Heart right ventricle (tissue), 16 donors: ENCODE measurements around the gene LDAH. TPM values are rescaled to one million over a fixed set of nuclear protein-coding genes. Genes with fewer than 3 reads are reported as not detected.

Experiments used
- ATAC-seq, 8 donors: fragments of 200-7000 bp; cut with Tn5 transposase; one replicate each; pipeline ENCODE4 v1.9.1; 2020; ENCODE audit warnings: mild to moderate bottlenecking in 8 of 8, moderate library complexity in 8 of 8, moderate number of reproducible peaks in 1 of 8
- DNase-seq, 2 donors: peaks; one replicate each; pipeline ENCODE4 v3.0.0-alpha.2; 2020
- H3K27ac ChIP-seq, 10 donors: fragments of 200-600 bp; sonication (generic) in 2 of 10; one replicate each; pipeline versions ENCODE4 v1.5.0 to v1.8.0; 2020 to 2022; ENCODE audit warnings: mild to moderate bottlenecking in 3 of 10
- H3K27me3 ChIP-seq, 7 donors: fragments of 200-600 bp; one replicate each; pipeline ENCODE4 v1.8.0; 2021 to 2022; ENCODE audit warnings: mild to moderate bottlenecking in 2 of 7
- H3K36me3 ChIP-seq, 9 donors: fragments of 200-600 bp; sonication (generic) in 1 of 9; one replicate each; pipeline versions ENCODE4 v1.5.0 to v1.8.0; 2020 to 2022; ENCODE audit warnings: mild to moderate bottlenecking in 2 of 9
- H3K4me1 ChIP-seq, 9 donors: fragments of 200-600 bp; sonication (generic) in 1 of 9; one replicate each; pipeline versions ENCODE4 v1.5.0 to v1.8.0; 2020 to 2022; ENCODE audit warnings: mild to moderate bottlenecking in 4 of 9
- H3K4me3 ChIP-seq, 10 donors: fragments of 200-600 bp; sonication (generic) in 2 of 10; one replicate each; pipeline versions ENCODE4 v1.5.0 to v1.8.0; 2020 to 2022; ENCODE audit warnings: mild to moderate bottlenecking in 7 of 10, moderate library complexity in 2 of 10
- H3K9me3 ChIP-seq, 11 donors: fragments of 200-600 bp in 10 of 11; sonication (generic) in 2 of 11; one replicate each; pipeline versions ENCODE4 v1.5.0 to v1.8.0; 2013 to 2022; ENCODE audit warnings: mild to moderate bottlenecking in 2 of 11, control low read depth in 1 of 11, moderate library complexity in 1 of 11
- WGBS, 2 donors: extraction: QIAGEN DNeasy Blood & Tissue Kit; methylation state at CpG; one replicate each; pipeline ENCODE4 v1.1.7; 2013; ENCODE audit warnings: inconsistent platforms in 1 of 2; 5-methylcytosine and 5-hydroxymethylcytosine counted together
- intact Hi-C, 10 donors: fragments of 100-400 bp; cut with DNase I; formaldehyde crosslinking; loops; one replicate each; pipeline versions ENCODE4 v1.11.1 to v1.14.2; 2022
- polyA plus RNA-seq, 2 donors: library from polyadenylated mRNA; stranded (reverse); fragments of 200-250 nt; gene quantifications; one replicate each; pipeline ENCODE4 v1.2.3, GENCODE V29; 2013
- total RNA-seq, 10 donors: library from RNA; stranded (reverse); fragmentation: NEBNext Ultra II Directional in 3 of 10; extraction: Animal tissue kit (Norgen Biotek cat#: 25700) in 3 of 10; gene quantifications; one replicate each; pipeline versions ENCODE4 v1.2.1 to v1.2.4, GENCODE V29; 2021 to 2023
- TF ChIP-seq, protein P1 (sequence below), 9 donors: fragments of 200-600 bp; sonication (generic) in 2 of 9; IDR thresholded peaks; one replicate each; pipeline versions ENCODE4 v1.5.0 to v1.8.0; 2021 to 2022; ENCODE audit warnings: antibody characterized with exemption in 9 of 9, mild to moderate bottlenecking in 5 of 9, moderate library complexity in 1 of 9
- donor health status: Arrhythmogenic right ventricular cardiomyopathy.
- donor health status: ischemic (EF 13 %, LVEDD 7.1; RV severe dilation, severe dysfunction).
- donor health status: healthy with polysubstance abuse.
- donor health status: DM: no; HTN: yes; CAD: no.
- donor health status: DM: no; HTN: no; CAD: no.
- donor health status: ischemic (EF 25% LVEDD 6.9; RV normal size, moderate dysfunction).
- donor health status: ischemic (EF 25% LVEDD 5.7; RV mildly dilated, moderate dysfunction).
- donor health status: healthy.
- donor health status: DM: yes; HTN: yes; CAD: no.
- donor health status: Ischemic cardiomyopathy.
- donor health status: ischemic (EF 35%, LVEDD 5.7; RV mildly dilated, moderate dysfunction).
- donor health status: nonischemic (EF 11% LVEDD 7.7; RV severe dilation, severe dysfunction).
- donor health status: DM: yes; HTN: yes; CAD: no.
- donor health status: PGD.
- donor health status: ischemic (EF 29% LVEDD 5.4; RV normal size, mild dysfunction).
- donor health status: nonischemic (EF 23%, LVEDD 6.1; RV moderate dilation, normal function).

Gene LDAH
- total and polyA plus RNA-seq, 12 donors, result 1.5 to 11.3 (median 5.4) TPM

DNA sequence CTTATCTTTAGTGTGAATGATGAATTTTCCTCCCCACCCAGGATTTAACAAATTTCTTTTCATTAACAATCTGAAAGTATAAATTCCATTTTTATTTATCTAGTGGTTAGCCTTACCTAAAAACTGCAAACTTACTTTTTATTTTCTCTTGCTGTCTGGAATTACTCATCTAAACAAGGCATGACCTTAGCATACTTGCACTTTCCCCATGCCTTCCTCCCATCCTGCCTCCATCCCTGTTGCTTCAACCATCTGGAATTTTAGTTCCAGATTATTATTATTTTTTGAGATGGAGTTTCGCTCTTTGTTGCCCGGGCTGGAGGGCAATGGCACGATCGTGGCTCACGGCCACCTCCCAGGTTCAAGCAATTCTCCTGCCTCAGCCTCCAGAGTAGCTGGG lies 120.3 kb downstream of the LDAH start:
- 96 to 97% methylated on average over 5 of the region's 5 CpGs for WGBS, 2 donors
- Histone ChIP-seq H3K4me1 (peaks cover 0 to 18% (median 8%) of the 10 kb centered on the region in 9 donors), H3K36me3 (peaks cover 0 to 12% (median 0%) of the 10 kb centered on the region in 9 donors), H3K27me3 (no peaks in the 10 kb centered on the region), H3K4me3 (no peak overlapping the region), H3K9me3 (no peaks in the 10 kb centered on the region), H3K27ac (no peak overlapping the region)
- ATAC-seq (no peak), DNase-seq (no peak)
- TF ChIP-seq, protein P1, sequence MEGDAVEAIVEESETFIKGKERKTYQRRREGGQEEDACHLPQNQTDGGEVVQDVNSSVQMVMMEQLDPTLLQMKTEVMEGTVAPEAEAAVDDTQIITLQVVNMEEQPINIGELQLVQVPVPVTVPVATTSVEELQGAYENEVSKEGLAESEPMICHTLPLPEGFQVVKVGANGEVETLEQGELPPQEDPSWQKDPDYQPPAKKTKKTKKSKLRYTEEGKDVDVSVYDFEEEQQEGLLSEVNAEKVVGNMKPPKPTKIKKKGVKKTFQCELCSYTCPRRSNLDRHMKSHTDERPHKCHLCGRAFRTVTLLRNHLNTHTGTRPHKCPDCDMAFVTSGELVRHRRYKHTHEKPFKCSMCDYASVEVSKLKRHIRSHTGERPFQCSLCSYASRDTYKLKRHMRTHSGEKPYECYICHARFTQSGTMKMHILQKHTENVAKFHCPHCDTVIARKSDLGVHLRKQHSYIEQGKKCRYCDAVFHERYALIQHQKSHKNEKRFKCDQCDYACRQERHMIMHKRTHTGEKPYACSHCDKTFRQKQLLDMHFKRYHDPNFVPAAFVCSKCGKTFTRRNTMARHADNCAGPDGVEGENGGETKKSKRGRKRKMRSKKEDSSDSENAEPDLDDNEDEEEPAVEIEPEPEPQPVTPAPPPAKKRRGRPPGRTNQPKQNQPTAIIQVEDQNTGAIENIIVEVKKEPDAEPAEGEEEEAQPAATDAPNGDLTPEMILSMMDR (IDR thresholded peaks at IDR 0.05), result no peak
- intact Hi-C loops, result no loop called here

DNA sequence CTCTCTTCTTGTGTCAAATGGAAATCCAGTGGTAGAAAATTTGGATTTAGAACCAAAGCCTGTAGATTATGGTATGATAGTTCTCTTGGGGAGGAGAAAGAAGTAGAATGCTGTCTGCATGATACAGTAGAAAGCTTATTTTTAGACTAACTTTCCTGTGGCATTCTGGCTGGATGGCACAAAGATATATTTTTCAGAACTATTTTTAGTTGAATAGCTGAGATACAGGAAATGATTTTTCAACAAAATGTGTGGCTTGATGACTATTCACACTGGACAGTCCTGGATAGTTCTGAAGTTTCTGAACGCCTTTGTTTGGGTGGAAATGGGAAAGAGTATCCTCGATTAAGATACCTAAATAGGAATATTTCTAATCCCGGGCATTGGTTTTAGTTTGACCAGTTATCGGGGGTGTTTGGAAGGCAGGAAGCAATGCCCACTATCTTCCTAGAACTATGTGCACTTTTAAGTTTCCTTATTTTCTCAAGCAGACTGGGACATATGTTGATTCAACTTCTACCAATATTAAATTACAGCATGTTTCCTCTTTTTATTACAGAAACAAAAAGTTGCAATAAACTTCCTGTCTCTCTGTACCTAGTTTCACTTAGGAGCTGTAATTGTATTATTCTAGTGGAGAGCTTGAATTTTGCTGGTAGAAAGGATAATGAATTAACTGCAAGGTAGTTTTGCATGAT lies 123.8 kb downstream of the LDAH start:
- Histone ChIP-seq H3K36me3 (peaks cover 0 to 12% (median 0%) of the 10 kb centered on the region in 9 donors), H3K27ac (peak overlapping the region in 5 of 10 donors; percentile 2 to 53 (median 42)), H3K4me3 (peak overlapping the region in 4 of 10 donors; percentile 10 to 27 (median 18)), H3K27me3 (no peaks in the 10 kb centered on the region), H3K9me3 (no peaks in the 10 kb centered on the region), H3K4me1 (peaks cover 0 to 18% (median 8%) of the 10 kb centered on the region in 9 donors)
- ATAC-seq (peak in 2 of 8 donors; percentile 13 to 29), DNase-seq (no peak)
- TF ChIP-seq, protein P1 (IDR thresholded peaks at IDR 0.05), result no peak
- intact Hi-C loops, result no loop called here
- 53 to 57% methylated on average over 4 of the region's 4 CpGs for WGBS, 2 donors

DNA sequence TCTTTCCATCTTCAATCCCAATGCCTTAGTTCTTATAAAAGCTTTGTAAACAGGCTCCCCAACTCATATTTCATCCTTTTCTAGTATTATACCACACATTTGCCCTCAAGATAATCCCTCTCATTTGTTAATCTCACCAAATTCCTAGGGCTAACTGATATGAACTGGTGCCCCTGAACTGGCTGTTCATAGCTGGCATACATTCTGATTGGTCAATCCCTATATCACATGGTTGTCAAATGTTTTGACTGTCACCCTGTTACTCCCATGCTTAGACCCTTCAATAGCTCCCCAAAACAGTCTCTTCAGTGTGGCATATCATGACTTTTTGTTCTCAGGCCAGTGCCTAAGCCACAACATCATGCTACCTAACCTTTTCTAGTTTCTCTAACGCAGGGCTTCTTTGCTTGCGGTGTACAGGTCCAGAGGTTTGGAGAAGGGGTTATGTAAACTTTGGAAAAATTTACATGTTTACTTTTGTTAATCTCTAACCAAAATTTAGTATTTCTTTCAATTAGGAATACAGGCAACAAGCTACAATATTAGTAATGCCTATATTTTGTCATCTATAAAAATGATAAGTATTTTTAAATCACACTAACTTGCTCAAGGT lies 125.5 kb downstream of the LDAH start:
- Histone ChIP-seq H3K4me3 (no peak overlapping the region), H3K27ac (no peak overlapping the region), H3K36me3 (peaks cover 0 to 24% (median 0%) of the 10 kb centered on the region in 9 donors), H3K9me3 (no peaks in the 10 kb centered on the region), H3K27me3 (no peaks in the 10 kb centered on the region), H3K4me1 (peaks cover 0 to 18% (median 8%) of the 10 kb centered on the region in 9 donors)
- WGBS, 2 donors, result 99 to 100% methylated on average over 2 of the region's 2 CpGs
- TF ChIP-seq, protein P1 (IDR thresholded peaks at IDR 0.05), result no peak
- DNase-seq (no peak), ATAC-seq (no peak)
- intact Hi-C loops, result no loop called here

DNA sequence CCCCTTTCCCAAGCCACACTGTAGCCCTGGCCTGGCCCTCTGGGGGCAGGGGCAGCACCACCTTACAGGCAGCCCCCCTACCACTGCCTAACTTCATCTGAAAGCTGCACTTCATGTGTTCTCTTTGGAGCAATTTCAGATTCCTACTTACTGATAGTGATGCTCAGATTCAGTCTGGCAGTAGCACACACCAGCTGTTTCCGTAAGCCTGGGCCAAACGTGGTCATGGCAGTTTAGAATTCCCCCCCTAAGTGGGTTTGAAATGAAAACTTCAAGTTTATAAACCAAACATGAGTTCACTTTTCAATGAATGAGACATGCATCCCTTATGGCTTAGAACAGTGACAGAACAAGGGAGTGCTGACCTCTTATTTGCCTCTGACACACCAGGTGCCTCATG lies 126.5 kb downstream of the LDAH start:
- DNase-seq, result no peak
- no peaks in the 10 kb centered on the region for H3K9me3 ChIP-seq
- no peak overlapping the region for H3K4me3 ChIP-seq
- H3K4me1 ChIP-seq, result peaks cover 0 to 18% (median 8%) of the 10 kb centered on the region in 9 donors
- intact Hi-C loops, result no loop called here
- TF ChIP-seq, protein P1 (IDR thresholded peaks at IDR 0.05), result no peak
- WGBS, 2 donors, result 86 to 94% methylated on average over 2 of the region's 2 CpGs
- H3K27ac ChIP-seq, result no peak overlapping the region
- no peaks in the 10 kb centered on the region for H3K27me3 ChIP-seq
- H3K36me3 ChIP-seq, result peaks cover 0 to 26% (median 0%) of the 10 kb centered on the region in 9 donors
- no peak for ATAC-seq
